ENCODE results near the gene TGFBR2.

DNA sequence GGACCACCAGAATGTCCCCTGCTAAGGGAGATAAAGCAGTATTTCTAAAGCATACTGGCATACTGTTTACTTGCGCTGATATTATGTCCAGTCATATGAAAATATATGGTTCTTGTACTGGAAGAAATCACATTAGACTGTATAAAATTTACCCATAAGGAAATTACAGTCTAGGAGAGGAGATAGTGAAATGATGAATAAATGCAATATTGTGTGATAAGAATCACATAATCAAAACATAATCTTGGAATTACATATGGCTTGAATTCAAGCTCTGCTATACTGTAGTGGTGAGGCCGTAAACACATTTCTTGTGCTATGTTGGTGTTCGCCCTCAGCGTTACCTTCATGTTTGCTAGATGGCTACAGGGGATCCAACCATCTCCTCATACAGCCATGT, 20.7 kb upstream of the TGFBR2 start:
- TF ChIP-seq, protein P1, sequence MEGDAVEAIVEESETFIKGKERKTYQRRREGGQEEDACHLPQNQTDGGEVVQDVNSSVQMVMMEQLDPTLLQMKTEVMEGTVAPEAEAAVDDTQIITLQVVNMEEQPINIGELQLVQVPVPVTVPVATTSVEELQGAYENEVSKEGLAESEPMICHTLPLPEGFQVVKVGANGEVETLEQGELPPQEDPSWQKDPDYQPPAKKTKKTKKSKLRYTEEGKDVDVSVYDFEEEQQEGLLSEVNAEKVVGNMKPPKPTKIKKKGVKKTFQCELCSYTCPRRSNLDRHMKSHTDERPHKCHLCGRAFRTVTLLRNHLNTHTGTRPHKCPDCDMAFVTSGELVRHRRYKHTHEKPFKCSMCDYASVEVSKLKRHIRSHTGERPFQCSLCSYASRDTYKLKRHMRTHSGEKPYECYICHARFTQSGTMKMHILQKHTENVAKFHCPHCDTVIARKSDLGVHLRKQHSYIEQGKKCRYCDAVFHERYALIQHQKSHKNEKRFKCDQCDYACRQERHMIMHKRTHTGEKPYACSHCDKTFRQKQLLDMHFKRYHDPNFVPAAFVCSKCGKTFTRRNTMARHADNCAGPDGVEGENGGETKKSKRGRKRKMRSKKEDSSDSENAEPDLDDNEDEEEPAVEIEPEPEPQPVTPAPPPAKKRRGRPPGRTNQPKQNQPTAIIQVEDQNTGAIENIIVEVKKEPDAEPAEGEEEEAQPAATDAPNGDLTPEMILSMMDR (IDR thresholded peaks at IDR 0.05; ENCODE audit: low read depth, low read length, missing input control), result no peak
- TF ChIP-seq, protein P2, sequence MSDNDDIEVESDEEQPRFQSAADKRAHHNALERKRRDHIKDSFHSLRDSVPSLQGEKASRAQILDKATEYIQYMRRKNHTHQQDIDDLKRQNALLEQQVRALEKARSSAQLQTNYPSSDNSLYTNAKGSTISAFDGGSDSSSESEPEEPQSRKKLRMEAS (IDR thresholded peaks at IDR 0.05), result no peak
- TF ChIP-seq, protein P3, sequence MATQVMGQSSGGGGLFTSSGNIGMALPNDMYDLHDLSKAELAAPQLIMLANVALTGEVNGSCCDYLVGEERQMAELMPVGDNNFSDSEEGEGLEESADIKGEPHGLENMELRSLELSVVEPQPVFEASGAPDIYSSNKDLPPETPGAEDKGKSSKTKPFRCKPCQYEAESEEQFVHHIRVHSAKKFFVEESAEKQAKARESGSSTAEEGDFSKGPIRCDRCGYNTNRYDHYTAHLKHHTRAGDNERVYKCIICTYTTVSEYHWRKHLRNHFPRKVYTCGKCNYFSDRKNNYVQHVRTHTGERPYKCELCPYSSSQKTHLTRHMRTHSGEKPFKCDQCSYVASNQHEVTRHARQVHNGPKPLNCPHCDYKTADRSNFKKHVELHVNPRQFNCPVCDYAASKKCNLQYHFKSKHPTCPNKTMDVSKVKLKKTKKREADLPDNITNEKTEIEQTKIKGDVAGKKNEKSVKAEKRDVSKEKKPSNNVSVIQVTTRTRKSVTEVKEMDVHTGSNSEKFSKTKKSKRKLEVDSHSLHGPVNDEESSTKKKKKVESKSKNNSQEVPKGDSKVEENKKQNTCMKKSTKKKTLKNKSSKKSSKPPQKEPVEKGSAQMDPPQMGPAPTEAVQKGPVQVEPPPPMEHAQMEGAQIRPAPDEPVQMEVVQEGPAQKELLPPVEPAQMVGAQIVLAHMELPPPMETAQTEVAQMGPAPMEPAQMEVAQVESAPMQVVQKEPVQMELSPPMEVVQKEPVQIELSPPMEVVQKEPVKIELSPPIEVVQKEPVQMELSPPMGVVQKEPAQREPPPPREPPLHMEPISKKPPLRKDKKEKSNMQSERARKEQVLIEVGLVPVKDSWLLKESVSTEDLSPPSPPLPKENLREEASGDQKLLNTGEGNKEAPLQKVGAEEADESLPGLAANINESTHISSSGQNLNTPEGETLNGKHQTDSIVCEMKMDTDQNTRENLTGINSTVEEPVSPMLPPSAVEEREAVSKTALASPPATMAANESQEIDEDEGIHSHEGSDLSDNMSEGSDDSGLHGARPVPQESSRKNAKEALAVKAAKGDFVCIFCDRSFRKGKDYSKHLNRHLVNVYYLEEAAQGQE (IDR thresholded peaks at IDR 0.05), result no peak
- TF ChIP-seq RXRA (IDR thresholded peaks at IDR 0.05) (no peak), YY1 (IDR thresholded peaks at IDR 0.05) (no peak), GABPA (IDR thresholded peaks at IDR 0.05 in 1 of 2, conservative IDR thresholded peaks at IDR 0.05 in 1 of 2) (no peak), JUND (IDR thresholded peaks at IDR 0.05) (no peak), FOXA2 (IDR thresholded peaks at IDR 0.05) (no peak)
- TF ChIP-seq, protein P4, sequence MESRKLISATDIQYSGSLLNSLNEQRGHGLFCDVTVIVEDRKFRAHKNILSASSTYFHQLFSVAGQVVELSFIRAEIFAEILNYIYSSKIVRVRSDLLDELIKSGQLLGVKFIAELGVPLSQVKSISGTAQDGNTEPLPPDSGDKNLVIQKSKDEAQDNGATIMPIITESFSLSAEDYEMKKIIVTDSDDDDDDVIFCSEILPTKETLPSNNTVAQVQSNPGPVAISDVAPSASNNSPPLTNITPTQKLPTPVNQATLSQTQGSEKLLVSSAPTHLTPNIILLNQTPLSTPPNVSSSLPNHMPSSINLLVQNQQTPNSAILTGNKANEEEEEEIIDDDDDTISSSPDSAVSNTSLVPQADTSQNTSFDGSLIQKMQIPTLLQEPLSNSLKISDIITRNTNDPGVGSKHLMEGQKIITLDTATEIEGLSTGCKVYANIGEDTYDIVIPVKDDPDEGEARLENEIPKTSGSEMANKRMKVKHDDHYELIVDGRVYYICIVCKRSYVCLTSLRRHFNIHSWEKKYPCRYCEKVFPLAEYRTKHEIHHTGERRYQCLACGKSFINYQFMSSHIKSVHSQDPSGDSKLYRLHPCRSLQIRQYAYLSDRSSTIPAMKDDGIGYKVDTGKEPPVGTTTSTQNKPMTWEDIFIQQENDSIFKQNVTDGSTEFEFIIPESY (IDR thresholded peaks at IDR 0.05), result no peak
- TF ChIP-seq, protein P5, sequence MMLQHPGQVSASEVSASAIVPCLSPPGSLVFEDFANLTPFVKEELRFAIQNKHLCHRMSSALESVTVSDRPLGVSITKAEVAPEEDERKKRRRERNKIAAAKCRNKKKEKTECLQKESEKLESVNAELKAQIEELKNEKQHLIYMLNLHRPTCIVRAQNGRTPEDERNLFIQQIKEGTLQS (IDR thresholded peaks at IDR 0.05), result no peak
